SJCRH30 (cell line): ENCODE measurements around the gene EIF5B. TPM values are rescaled to one million over a fixed set of nuclear protein-coding genes. Genes with fewer than 3 reads are reported as not detected.

Experiments used
- DNase-seq, 2 experiments: peaks; one replicate each; pipeline ENCODE4 v3.0.0-alpha.2; 2015 to 2020
- H3K27ac ChIP-seq: fragments of 250-450 bp; sonication (Bioruptor Pico); 2 replicates; pipeline ENCODE4 v1.5.1; 2020; ENCODE audit warnings: mild to moderate bottlenecking, moderate library complexity
- H3K27me3 ChIP-seq: fragments of 250-450 bp; sonication (Bioruptor Pico); 2 replicates; pipeline ENCODE4 v1.5.1; 2020; ENCODE audit warnings: mild to moderate bottlenecking, moderate library complexity
- H3K36me3 ChIP-seq: fragments of 250-450 bp; sonication (Bioruptor Pico); 2 replicates; pipeline ENCODE4 v1.5.1; 2020; ENCODE audit warnings: mild to moderate bottlenecking, moderate library complexity
- H3K4me1 ChIP-seq: fragments of 250-450 bp; sonication (Bioruptor Pico); 2 replicates; pipeline ENCODE4 v1.5.1; 2020; ENCODE audit warnings: mild to moderate bottlenecking, moderate library complexity
- H3K4me3 ChIP-seq: fragments of 250-450 bp; sonication (Bioruptor Pico); 2 replicates; pipeline ENCODE4 v1.5.1; 2020; ENCODE audit warnings: mild to moderate bottlenecking, moderate library complexity
- H3K9me3 ChIP-seq: fragments of 250-450 bp; sonication (Bioruptor Pico); replicated peaks from 2 replicates; pipeline ENCODE4 v1.5.1; 2020; ENCODE audit warnings: mild to moderate bottlenecking, moderate library complexity
- total RNA-seq: library from RNA; depleted of rRNA; stranded (reverse); fragments of >200 nt; shearing (Covaris generic); gene quantifications from 2 replicates; pipeline ENCODE4 v1.2.3, GENCODE V29; 2014; rRNA removed

EIF5B gene
- total RNA-seq, 1 experiment from 2014 or later, result 46.6 TPM

DNA sequence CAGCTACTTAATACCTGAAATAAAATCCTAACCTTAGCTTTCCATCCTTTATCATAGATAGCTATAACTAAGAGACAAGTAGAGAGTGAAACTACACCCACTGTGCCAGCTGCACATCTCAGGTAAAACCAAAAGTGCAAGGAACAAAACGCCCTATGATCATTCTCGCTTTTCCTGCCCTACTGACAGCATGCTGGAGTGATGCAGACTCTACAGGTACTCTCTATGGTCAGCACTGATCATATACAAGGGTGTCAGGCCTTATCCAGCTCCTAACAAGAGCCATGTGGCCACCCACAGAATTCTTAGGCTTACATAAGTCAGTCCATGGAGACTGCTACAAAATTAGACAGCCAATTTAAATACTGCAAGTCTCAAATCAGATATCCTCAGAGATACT, 107.0 kb downstream of the EIF5B start:
- H3K36me3 ChIP-seq, result peaks cover 44% of the 10 kb centered on the region
- H3K27me3 ChIP-seq, result no peaks in the 10 kb centered on the region
- DNase-seq, result no peak
- H3K4me1 ChIP-seq, result no peaks in the 10 kb centered on the region
- H3K9me3 ChIP-seq, result no peaks in the 10 kb centered on the region
- H3K4me3 ChIP-seq, result no peak overlapping the region
- H3K27ac ChIP-seq, result no peak overlapping the region

DNA sequence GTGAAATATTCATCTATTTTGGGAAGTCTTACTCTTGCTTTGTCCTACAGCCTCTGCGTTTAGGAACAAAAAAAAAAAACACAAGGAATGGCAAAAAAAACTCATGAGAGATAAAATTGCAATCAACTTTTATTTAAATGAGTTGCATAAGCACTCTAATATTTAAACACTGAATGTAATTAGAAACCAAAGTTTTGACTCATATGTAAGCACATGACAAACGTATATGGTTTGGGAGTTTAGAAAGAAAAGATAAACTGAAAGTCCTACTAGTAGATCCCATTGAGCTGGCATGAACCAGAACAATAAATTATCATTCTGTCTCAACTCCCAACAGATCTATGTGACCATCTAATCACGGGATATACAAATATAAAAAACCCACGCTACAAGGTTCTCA, 107.9 kb downstream of the EIF5B start:
- Histone ChIP-seq H3K27me3 (no peaks in the 10 kb centered on the region), H3K4me1 (no peaks in the 10 kb centered on the region), H3K36me3 (peaks cover 45% of the 10 kb centered on the region), H3K9me3 (no peaks in the 10 kb centered on the region), H3K4me3 (no peak overlapping the region), H3K27ac (no peak overlapping the region)
- no peak for DNase-seq

DNA sequence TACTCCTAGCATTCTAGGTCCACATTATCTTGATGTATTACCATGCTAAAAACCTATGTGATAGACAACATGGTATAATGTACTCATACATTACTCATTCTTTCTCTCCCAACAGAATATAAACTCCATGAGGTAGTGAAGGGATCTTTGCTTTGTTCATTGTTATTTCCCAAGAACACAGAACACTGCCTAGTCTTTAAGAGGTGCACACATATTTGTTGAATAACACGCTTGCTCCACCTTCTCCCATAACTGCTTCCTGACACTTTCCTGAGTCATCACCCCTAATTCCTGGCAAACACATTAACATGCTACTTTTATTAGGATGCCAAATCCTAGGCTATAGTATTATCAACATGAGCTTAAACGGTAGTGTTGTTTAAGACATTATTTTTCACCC, 111.4 kb downstream of the EIF5B start:
- peaks cover 50% of the 10 kb centered on the region for H3K36me3 ChIP-seq
- DNase-seq, result no peak
- no peaks in the 10 kb centered on the region for H3K27me3 ChIP-seq
- no peak overlapping the region for H3K27ac ChIP-seq
- H3K4me1 ChIP-seq, result no peaks in the 10 kb centered on the region
- no peaks in the 10 kb centered on the region for H3K9me3 ChIP-seq
- H3K4me3 ChIP-seq, result no peak overlapping the region

DNA sequence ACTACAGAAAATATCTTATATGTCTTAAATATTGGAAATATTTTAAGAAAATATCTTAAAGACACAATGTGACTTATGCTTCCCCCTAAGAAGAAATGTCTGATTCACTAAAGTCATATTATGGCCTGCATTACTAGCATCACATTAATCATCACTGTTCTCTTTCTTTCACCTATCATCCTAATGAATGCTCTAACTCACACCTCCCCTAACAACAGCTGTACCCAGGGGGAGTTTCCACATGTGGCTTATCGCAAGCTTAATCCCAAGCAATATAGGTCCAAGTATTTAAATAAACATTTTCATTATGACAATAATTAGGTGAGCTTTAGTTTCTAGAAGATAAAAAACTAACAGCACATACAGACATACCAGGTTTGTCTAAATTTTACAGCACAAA, 113.0 kb downstream of the EIF5B start:
- H3K27me3 ChIP-seq, result no peaks in the 10 kb centered on the region
- H3K9me3 ChIP-seq, result no peaks in the 10 kb centered on the region
- no peak for DNase-seq
- H3K4me3 ChIP-seq, result no peak overlapping the region
- H3K27ac ChIP-seq, result no peak overlapping the region
- H3K4me1 ChIP-seq, result no peaks in the 10 kb centered on the region
- peaks cover 59% of the 10 kb centered on the region for H3K36me3 ChIP-seq

Other genes starting within 250 kb of the EIF5B start
- 0.24 and 0.25 TPM in 2 replicates for gene C2orf15, start 195.7 kb upstream of the EIF5B start, total RNA-seq
- gene TSGA10, start 182.4 kb upstream of the EIF5B start, total RNA-seq, result 3.1 and 4.2 TPM in 2 replicates
- 7.7 TPM in 2 replicates for gene LIPT1, start 182.4 kb upstream of the EIF5B start, total RNA-seq
- gene MITD1, start 156.3 kb upstream of the EIF5B start, total RNA-seq, result 33.4 and 42.4 TPM in 2 replicates
- 116 TPM in 2 replicates for gene MRPL30, start 156.2 kb upstream of the EIF5B start, total RNA-seq
- gene LYG2, start 81.7 kb upstream of the EIF5B start, total RNA-seq, result 0.30 and 0.36 TPM in 2 replicates
- 0.61 and 1.3 TPM in 2 replicates for gene LYG1, start 36.2 kb upstream of the EIF5B start, total RNA-seq
- 49.4 and 52.2 TPM in 2 replicates for gene TXNDC9, start 1.1 kb upstream of the EIF5B start, total RNA-seq
- 35.5 and 50.8 TPM in 2 replicates for gene REV1, start 152.6 kb downstream of the EIF5B start, total RNA-seq